GM18868 (cell line): ENCODE data around the gene PLCG2.
A peak's percentile ranks its signal among the peaks of the same experiment; 100 is the strongest.
"Not testable (repeated sequence)": the region's sequence is repeated elsewhere in the genome, so short reads cannot be mapped to it uniquely, and the experiment has no call there.

ENCODE experiments used
- ATAC-seq: cut with Tn5 transposase; IDR thresholded peaks from one replicate; pipeline ENCODE4 v1.9.1; 2021; ENCODE audit warnings: mild to moderate bottlenecking, moderate library complexity; ENCODE audit not compliant: unreplicated experiment

The PLCG2 gene

DNA sequence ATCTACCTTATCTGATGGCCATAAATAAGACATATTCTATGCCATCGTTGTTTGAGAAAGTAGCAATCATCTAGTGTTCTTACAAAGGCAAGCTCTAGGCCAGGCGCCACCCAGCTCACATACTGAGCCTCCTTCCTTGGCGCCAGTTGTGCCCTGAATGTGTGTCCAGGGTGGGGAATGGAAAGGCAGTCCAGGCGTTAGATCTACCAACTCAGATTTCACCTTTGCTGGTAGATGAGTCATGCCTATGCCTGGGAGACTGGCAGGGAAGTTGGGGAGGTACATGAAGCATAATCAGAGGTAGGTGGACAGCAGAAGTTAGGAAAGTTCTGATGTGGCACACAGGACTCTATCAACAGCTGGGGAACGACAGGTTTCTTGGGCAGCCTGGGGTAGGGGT is 208.6 kb downstream of the PLCG2 start:
- no peak for ATAC-seq

DNA sequence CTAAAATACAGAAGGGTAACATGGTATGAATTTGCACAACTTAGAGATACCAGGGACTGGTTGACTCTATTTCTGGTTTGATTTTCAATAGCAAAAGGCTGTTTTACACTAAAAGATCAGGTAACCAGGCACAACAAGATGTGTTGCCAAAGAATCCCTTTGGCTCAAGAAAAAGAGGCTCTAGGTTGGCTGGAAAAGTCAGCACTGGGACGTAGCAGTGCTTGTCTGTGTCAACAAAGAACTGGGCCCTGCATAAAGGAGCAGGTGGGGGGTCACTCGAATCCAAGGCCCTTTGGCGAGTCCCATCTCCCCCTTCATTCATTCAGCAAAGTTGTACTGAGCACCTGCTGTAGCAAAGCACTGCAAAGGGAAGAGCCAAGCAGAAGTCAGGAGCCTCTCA is 213.8 kb downstream of the PLCG2 start:
- no peak for ATAC-seq

DNA sequence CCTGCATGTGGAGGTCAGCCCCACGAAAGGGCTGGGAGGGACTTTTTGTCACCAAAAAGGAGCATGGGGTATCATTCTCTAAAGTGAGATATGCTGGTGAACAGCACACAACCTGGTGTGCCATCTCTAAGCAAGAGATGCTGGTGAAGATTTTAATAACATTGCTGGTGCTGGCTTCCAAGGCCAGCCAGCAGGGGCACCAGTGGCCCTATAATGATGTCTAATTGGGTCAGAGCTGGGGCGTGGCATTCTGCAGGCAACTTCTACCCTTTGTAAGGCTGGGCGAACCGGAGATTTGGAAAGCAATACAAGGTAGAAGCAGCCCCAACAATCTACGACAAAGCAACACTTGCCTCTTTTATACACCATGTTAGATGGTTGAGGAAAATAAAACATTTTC is 215.4 kb downstream of the PLCG2 start:
- no peak for ATAC-seq

DNA sequence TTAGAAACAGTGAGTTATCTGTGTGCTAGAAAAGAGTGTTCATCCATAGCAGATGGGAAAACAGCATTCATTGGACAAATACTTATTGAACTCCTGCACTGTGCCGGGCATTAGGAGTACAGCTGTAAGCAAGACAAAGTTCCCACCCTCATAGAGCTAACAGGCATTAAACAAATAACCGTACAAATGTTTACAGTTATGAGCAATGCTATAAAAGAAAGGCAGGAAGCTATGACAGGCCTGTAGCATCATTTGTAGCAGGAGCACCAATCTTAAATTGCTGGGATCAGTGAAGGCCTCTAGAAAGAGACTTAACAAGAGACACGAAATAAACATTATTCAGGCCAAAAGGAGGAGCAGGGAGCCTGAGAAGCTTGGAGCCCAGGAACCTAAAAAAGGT is 216.6 kb downstream of the PLCG2 start:
- ATAC-seq: no peak

DNA sequence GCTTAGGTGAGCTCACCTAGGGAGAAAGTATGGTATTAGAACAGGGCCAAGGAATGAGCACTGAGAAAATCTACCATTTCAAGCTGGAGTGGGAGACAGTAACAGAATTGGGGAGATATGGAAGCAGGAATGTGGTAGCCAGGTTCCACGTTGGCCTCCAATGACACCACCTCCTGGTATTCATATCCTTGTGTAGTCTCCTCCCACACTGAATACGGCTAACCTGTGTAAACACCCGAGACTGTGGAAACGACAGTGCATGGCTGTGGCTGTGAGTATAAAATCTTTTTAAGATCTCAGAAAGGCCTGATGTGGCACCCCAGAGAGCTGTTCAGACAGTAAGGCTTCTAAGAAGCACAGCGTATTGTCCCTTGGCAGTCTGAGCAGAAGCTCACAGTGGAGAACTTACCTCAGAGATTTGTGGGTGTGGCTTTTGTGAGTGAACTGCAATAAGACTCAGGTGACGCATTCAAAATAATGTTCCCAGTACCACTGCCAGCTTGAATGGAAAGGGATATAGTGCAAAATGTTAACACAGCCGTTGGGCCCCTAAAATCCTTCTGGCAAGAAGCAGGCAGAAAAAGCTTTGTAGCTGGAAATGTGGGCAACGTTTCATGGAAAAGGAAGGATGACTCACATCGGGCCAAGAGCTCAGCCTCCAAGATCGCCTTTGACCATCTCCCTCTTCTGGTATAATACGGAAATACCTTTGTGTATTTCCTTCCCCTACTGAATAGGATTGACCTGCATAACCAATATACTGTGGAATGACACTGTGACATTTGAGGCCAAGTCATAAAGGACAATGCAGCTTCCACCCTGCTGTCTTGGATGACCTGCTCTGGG is 217.8 kb downstream of the PLCG2 start:
- no peak for ATAC-seq

DNA sequence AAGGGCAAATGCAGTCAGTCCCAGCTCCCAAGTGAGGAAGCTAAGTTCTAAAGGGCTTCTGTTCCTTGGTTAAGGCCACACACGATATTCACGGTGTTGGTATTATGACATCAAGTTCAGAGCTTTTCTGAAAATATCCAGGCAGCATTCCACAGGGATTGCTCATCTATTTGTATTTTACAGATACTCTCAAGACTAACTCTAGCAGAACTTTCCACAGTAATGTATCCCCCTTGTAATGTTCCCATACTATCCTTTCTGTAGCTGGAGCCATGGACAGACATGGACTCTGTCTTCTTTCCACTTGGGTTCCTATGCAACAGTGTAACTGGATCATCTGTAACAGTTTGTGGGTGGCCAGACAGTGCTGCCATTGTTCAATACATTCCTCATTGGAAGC is 218.6 kb downstream of the PLCG2 start:
- ATAC-seq: no peak

DNA sequence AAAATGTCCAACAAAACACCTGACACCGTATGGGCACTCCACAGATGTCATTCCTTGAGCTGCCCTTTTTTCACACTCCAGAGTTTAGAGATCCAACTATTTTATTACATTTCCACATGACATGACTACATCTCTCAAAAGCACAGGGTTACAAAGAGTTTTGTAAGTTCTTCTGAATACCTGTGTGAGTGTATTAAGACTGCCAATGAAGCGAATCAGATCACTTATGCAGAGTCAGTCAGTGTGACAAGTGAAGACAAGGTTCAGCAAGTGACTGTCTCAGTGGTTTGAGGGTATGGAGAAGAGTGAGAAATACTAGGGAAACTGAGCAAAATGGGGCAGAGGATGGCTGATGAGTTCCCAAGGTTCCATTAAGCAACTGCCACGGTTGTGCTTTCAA is 223.7 kb downstream of the PLCG2 start:
- no peak for ATAC-seq

DNA sequence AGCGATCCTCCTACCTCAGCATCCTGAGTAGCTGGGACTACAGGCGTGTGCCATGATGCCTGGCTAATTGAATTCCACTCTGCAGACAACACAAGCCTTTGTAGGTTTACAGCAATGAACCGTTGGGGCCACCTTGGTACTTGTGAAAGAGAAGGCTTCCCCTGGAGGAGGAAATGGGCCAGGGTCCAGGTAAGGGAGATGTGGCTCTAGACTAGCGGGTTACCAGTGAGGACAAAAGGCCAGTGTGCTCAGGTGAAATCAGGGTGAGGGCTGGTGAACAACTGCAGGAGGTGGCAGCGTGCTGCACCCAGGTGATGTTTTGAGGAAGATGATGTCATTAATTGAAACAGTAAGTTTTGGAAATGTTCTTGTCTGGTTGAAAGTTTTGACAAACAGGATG is 225.5 kb downstream of the PLCG2 start:
- no peak for ATAC-seq

DNA sequence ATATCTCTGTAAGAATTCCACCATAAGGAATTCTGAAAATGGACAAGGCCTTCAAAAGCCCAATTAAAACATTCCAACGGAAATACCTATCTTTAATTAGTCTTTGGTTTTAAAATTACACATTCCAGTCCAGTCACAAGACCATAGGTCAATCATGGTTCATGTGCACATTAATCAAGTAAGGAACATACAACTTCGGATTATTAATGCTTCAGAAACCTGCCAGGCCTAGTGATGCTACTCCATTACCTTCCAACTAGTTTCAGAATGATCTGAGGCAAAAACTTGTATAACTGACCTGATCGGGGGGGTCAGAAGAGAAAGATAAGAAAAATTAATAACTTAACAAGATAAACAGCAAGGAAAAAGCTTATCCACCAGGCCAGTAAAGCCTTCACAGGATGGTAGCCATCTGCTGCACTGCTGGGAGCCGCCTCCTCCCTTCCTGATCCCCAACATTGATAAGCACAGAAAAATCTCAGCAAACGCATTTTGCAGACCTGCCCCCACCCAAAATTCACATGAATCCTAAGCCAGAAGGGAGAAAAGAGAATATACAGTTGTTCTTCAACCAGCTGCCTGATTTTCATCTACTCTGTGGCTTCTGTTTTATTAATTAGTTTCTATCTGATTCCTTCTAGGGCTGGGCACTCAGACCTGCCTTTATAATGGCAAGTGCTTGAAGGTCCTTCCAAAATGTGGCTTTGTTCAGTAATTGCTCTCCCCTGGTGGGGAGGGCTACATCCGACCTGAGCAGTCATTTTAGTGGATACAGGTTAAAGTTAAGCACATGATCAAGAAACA is 226.1 kb downstream of the PLCG2 start:
- ATAC-seq: no peak

DNA sequence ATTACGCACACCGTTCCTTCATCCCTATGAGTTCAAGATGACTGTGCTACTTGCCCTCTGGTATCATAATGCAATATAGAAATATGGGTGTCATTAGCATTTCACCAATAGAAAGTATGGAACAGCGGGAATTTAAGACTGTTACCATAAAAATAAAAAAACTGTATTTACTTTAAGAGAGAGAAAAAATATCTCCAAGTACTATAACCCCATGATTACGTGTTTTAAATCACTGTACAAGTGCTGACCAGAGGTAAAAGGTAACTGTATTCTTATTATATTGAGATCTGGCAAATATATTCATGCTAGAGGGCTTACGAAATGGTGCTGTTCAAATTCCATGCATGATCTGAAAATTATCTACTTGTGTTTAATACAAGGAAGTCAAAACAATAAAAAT is 226.9 kb downstream of the PLCG2 start:
- ATAC-seq: no peak

DNA sequence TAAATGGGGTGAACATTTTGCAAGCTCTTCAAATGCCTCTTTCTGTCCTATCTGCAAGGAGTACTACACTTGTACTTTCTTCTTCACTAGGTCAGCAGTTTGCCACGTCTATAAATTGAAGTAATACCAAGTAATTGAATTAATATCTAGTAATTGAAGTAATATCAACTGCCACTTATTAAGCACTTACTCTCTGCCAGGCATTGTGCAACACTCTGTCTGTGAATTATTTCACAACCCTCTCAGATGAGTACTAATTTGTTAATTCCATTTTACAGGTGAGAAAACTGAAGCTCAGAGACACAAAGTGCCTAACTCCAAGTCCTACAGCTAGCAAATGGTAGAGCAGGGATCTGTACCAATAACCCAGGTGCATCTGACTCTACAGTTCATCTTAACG is 228.1 kb downstream of the PLCG2 start:
- ATAC-seq: no peak

DNA sequence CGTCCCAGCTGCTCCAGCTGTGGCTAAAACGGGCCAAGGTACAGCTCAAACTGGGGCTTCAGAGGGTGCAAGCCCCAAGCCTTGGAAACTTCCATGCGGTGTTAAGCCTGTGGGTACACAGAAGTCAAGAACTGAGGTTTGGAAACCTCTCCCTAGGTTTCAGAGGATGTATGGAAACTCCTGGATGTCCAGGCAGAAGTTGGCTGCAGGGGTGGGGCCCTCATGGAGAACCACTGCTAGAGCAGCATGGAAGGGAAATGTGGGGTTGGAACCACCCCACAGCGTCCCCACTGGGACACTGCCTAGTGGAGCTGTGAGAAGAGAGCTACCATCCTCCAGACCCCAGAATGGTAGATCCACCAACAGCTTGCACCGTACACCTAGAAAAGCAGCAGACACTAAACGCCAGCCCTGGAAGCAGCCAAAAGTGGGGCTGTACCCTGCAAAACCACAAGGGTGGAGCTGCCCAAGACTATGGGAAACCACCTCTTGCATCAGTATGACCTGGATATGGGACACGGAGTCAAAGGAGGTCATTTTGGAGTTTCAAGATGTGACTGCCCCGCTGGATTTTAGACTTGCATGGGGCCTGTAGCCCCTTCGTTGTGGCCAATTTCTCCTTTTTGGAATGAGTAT is 230.0 kb downstream of the PLCG2 start:
- ATAC-seq: no peak

DNA sequence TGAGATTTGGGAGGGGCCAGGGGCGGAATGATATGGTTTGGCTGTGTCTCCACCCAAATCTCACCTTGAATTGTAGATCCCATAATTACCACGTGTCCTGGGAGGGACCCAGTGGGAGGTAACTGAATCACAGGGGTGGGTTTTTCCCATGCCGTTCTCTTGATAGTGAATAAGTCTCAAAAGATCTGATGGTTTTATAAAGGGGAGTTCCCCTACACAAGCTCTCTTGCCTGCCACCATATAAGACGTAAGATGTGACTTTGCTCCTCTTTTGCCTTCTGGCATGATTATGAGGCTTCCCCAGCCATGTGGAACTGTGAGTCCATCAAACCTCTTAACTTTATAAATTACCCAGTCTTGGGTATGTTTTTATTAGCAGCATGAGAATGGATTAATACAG is 230.7 kb downstream of the PLCG2 start:
- ATAC-seq: not testable (repeated sequence)

DNA sequence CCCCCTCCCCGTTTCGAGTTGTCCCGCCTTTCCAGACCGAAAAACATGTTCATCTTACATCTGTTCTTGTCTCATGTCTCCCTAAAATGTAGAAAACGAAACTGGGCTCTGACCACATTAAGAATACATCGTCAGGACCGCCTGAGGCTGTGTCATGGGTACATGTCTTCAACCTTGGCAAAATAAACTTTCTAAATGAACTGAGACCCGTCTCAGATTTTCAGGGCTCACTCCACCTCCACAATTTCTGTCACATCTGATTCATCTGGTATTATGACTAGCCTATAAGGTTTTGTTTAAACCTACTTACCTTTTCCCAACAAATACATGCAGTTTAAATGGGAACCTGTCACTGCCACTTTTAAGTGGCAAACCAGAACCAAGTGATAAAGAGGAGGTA is 231.6 kb downstream of the PLCG2 start:
- ATAC-seq: no peak

DNA sequence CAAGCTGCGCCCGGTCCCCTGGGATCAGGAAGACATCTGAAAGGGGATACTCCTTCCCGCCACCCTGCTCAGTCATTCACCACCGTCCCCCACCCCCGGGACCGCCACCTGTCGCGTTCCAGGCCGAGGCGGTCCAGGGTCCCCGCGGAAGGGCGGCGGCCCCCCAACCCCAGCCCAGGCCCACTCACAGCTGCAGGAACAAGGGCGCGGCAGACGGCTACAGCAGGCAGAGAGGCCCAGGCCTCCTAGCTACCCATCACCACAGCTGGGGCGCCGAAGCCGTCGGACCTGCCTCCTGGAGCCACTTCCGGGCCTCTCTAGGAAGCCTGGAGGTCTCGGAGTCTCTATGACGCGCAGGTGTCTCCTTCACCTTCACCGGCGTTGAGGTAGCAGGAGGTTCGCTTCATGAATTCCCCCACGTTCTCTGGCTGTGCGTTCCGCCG is 232.1 kb downstream of the PLCG2 start, which contains the start of gene SDR42E1:
Gene SDR42E1, minus strand, starts transcription at position 272 of the 443 bp plus-strand sequence. CDS start 10,612 bp downstream, outside the sequence.
- peak; percentile 97 for ATAC-seq
